WTC11 (cell line): Measurements from ENCODE around the gene MYO18B. TPM values are rescaled to one million over a fixed set of nuclear protein-coding genes. Genes with fewer than 3 reads are reported as not detected.

ENCODE experiments used
- ATAC-seq: fragments of 200-7000 bp; cut with Tn5 transposase; 2 replicates; pipeline ENCODE4 v1.10.0; 2021; ENCODE audit warnings: mild to moderate bottlenecking, moderate library complexity
- CTCF ChIA-PET: fragments of 300-600 bp; sonication (Branson Sonifier 250); formaldehyde crosslinking; loops from one replicate; lab custom pipeline; 2021; ENCODE audit warnings: antibody characterized with exemption; lab: Charles Lee
- POLR2A ChIA-PET: fragments of 350-600 bp; sonication (Branson Sonifier 250); formaldehyde crosslinking; loops from one replicate; lab custom pipeline; 2021; ENCODE audit warnings: antibody characterized with exemption; lab: Charles Lee
- DNase-seq: peaks from one replicate; pipeline ENCODE4 v3.0.0; 2021; ENCODE audit warnings: low spot score
- H3K27ac Mint-ChIP-seq: 2 replicates; pipeline ENCODE4 v1.8.0; 2021; ENCODE audit warnings: mixed read lengths
- H3K27me3 Mint-ChIP-seq: 2 replicates; pipeline ENCODE4 v1.8.0; 2021; ENCODE audit warnings: low read depth, mild to moderate bottlenecking, moderate library complexity, mixed read lengths
- H3K36me3 Mint-ChIP-seq: 2 replicates; pipeline ENCODE4 v1.8.0; 2021; ENCODE audit warnings: mixed read lengths
- H3K4me1 Mint-ChIP-seq: 2 replicates; pipeline ENCODE4 v1.8.0; 2022; ENCODE audit warnings: mixed read lengths
- H3K4me3 Mint-ChIP-seq: 2 replicates; pipeline ENCODE4 v1.8.0; 2021; ENCODE audit warnings: mild to moderate bottlenecking, moderate library complexity, mixed read lengths
- H3K9me3 Mint-ChIP-seq: 2 replicates; pipeline ENCODE4 v1.8.0; 2021; ENCODE audit warnings: mixed read lengths
- CBFB ChIP-seq: sonication (generic); formaldehyde crosslinking; IDR thresholded peaks from 2 replicates; pipeline ENCODE4 v1.8.1; 2022; ENCODE audit warnings: mild to moderate bottlenecking, low read depth, missing genetic modification reagents
- CREB1 ChIP-seq: sonication (generic); formaldehyde crosslinking; IDR thresholded peaks from 2 replicates; pipeline ENCODE4 v1.8.0; 2023; ENCODE audit warnings: mild to moderate bottlenecking, missing genetic modification reagents
- CREM ChIP-seq: sonication (generic); formaldehyde crosslinking; IDR thresholded peaks from 2 replicates; pipeline ENCODE4 v1.8.1; 2022; ENCODE audit warnings: mild to moderate bottlenecking, missing genetic modification reagents, moderate library complexity
- E2F1 ChIP-seq: sonication (generic); formaldehyde crosslinking; IDR thresholded peaks from 2 replicates; pipeline ENCODE4 v1.8.0; 2022; ENCODE audit warnings: mild to moderate bottlenecking, missing genetic modification reagents
- FOXK1 ChIP-seq: sonication (generic); formaldehyde crosslinking; IDR thresholded peaks from 2 replicates; pipeline ENCODE4 v1.8.0; 2022; ENCODE audit warnings: mild to moderate bottlenecking, moderate library complexity, missing genetic modification reagents
- KAT7 ChIP-seq: sonication (generic); formaldehyde crosslinking; IDR thresholded peaks from 2 replicates; pipeline ENCODE4 v1.8.1; 2023; ENCODE audit warnings: missing genetic modification reagents, mild to moderate bottlenecking, borderline replicate concordance
- OVOL2 ChIP-seq: fragments of 250-450 bp; sonication (Bioruptor Pico); IDR thresholded peaks from 2 replicates; pipeline ENCODE4 v1.9.0; 2021; ENCODE audit warnings: mild to moderate bottlenecking, borderline replicate concordance
- RORB ChIP-seq: fragments of 250-450 bp; sonication (Bioruptor Pico); IDR thresholded peaks from 2 replicates; pipeline ENCODE4 v1.9.0; 2021; ENCODE audit warnings: mild to moderate bottlenecking
- SMAD4 ChIP-seq: sonication (generic); formaldehyde crosslinking; IDR thresholded peaks from 2 replicates; pipeline ENCODE4 v1.8.0; 2022; ENCODE audit warnings: mild to moderate bottlenecking, missing genetic modification reagents
- SOX15 ChIP-seq: fragments of 250-450 bp; sonication (Bioruptor Pico); IDR thresholded peaks from 2 replicates; pipeline ENCODE4 v1.9.0; 2021; ENCODE audit warnings: mild to moderate bottlenecking
- TEAD1 ChIP-seq: sonication (generic); formaldehyde crosslinking; IDR thresholded peaks from 2 replicates; pipeline ENCODE4 v1.8.0; 2022; ENCODE audit warnings: mild to moderate bottlenecking, missing genetic modification reagents
- USF2 ChIP-seq: sonication (generic); formaldehyde crosslinking; IDR thresholded peaks from 2 replicates; pipeline ENCODE4 v1.8.1; 2023; ENCODE audit warnings: mild to moderate bottlenecking, missing genetic modification reagents, moderate library complexity
- ZNF317 ChIP-seq: sonication (generic); formaldehyde crosslinking; IDR thresholded peaks from 2 replicates; pipeline ENCODE4 v1.8.1; 2023; ENCODE audit warnings: low read depth, mild to moderate bottlenecking, moderate library complexity, missing genetic modification reagents, borderline replicate concordance
- ZNF671 ChIP-seq: fragments of 250-450 bp; sonication (Bioruptor Pico); IDR thresholded peaks from 2 replicates; pipeline ENCODE4 v1.8.0; 2021; ENCODE audit warnings: mild to moderate bottlenecking
- total RNA-seq: library from RNA; stranded (reverse); gene quantifications from 3 replicates; pipeline ENCODE4 v1.2.3, GENCODE V29; 2021
- TF ChIP-seq, protein P1 (sequence below): sonication (generic); formaldehyde crosslinking; IDR thresholded peaks from 2 replicates; pipeline ENCODE4 v1.8.0; 2023; ENCODE audit warnings: mild to moderate bottlenecking, missing genetic modification reagents
- TF ChIP-seq, protein P2 (sequence below): sonication (generic); formaldehyde crosslinking; IDR thresholded peaks from 2 replicates; pipeline ENCODE4 v1.8.0; 2022; ENCODE audit warnings: mild to moderate bottlenecking, missing genetic modification reagents
- TF ChIP-seq, protein P3 (sequence below): fragments of 250-450 bp; sonication (Bioruptor Pico); IDR thresholded peaks from 2 replicates; pipeline ENCODE4 v1.8.0; 2021; ENCODE audit warnings: mild to moderate bottlenecking

The MYO18B gene
- total RNA-seq, 1 experiment from 2014 or later, result 0.96 TPM

DNA sequence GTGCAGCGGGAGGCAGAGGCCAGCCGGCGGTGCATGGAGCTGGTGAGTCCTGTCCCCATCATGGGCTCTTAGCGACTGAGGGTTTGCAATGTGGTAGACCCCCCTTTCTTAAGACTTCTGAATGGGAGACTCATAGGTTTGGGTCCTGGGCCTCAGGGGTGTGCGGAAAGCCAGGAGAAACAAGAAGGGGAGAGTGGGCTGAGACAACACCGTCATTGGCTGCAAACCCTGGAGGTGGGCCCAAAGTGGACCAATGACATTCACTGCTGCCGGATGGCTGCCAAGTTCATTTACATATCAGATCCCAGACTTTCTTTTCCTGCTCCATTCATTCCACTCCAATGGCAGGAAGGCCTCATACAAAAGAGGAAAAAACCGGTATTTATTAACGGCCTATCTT, 213.3 kb downstream of the MYO18B start:
- CTCF ChIA-PET, result no interaction called here
- POLR2A ChIA-PET, result no interaction called here
- Mint-ChIP-seq H3K27me3 (peaks cover 6% of the 10 kb centered on the region; the same call in 1 of the 2 replicates), H3K9me3 (no peaks in the 10 kb centered on the region), H3K27ac (no peak overlapping the region)
- no peak for TF ChIP-seq SOX15
- no peak for TF ChIP-seq RORB
- no peak for TF ChIP-seq CBFB (CRISPR knock-in tag)
- TF ChIP-seq, protein P1, sequence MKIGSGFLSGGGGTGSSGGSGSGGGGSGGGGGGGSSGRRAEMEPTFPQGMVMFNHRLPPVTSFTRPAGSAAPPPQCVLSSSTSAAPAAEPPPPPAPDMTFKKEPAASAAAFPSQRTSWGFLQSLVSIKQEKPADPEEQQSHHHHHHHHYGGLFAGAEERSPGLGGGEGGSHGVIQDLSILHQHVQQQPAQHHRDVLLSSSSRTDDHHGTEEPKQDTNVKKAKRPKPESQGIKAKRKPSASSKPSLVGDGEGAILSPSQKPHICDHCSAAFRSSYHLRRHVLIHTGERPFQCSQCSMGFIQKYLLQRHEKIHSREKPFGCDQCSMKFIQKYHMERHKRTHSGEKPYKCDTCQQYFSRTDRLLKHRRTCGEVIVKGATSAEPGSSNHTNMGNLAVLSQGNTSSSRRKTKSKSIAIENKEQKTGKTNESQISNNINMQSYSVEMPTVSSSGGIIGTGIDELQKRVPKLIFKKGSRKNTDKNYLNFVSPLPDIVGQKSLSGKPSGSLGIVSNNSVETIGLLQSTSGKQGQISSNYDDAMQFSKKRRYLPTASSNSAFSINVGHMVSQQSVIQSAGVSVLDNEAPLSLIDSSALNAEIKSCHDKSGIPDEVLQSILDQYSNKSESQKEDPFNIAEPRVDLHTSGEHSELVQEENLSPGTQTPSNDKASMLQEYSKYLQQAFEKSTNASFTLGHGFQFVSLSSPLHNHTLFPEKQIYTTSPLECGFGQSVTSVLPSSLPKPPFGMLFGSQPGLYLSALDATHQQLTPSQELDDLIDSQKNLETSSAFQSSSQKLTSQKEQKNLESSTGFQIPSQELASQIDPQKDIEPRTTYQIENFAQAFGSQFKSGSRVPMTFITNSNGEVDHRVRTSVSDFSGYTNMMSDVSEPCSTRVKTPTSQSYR (CRISPR knock-in tag), result no peak
- TF ChIP-seq CREB1 (CRISPR knock-in tag), result no peak
- TF ChIP-seq E2F1 (CRISPR knock-in tag), result no peak
- no peak for TF ChIP-seq CREM (CRISPR knock-in tag)
- TF ChIP-seq, all 79 proteins: peak for 0
- ATAC-seq (peak; percentile 63), DNase-seq (no peak)
- Mint-ChIP-seq H3K4me3 (no peak overlapping the region), H3K36me3 (no peaks in the 10 kb centered on the region), H3K4me1 (peaks cover 6% of the 10 kb centered on the region)

GRCh38 chr22:25956801-25957200, 214.8 kb downstream of the MYO18B start:
- no peak for ATAC-seq
- DNase-seq, result no peak
- TF ChIP-seq ZNF317 (CRISPR knock-in tag) (no peak), SMAD4 (CRISPR knock-in tag) (no peak), TEAD1 (no peak), SOX15 (no peak), FOXK1 (CRISPR knock-in tag) (no peak), USF2 (CRISPR knock-in tag) (no peak), ZNF671 (CRISPR knock-in tag) (no peak), KAT7 (no peak), OVOL2 (CRISPR knock-in tag) (no peak)
- TF ChIP-seq, protein P2, sequence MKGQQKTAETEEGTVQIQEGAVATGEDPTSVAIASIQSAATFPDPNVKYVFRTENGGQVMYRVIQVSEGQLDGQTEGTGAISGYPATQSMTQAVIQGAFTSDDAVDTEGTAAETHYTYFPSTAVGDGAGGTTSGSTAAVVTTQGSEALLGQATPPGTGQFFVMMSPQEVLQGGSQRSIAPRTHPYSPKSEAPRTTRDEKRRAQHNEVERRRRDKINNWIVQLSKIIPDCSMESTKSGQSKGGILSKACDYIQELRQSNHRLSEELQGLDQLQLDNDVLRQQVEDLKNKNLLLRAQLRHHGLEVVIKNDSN (CRISPR knock-in tag), result no peak
- TF ChIP-seq, protein P3, sequence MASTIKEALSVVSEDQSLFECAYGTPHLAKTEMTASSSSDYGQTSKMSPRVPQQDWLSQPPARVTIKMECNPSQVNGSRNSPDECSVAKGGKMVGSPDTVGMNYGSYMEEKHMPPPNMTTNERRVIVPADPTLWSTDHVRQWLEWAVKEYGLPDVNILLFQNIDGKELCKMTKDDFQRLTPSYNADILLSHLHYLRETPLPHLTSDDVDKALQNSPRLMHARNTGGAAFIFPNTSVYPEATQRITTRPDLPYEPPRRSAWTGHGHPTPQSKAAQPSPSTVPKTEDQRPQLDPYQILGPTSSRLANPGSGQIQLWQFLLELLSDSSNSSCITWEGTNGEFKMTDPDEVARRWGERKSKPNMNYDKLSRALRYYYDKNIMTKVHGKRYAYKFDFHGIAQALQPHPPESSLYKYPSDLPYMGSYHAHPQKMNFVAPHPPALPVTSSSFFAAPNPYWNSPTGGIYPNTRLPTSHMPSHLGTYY (CRISPR knock-in tag), result no peak
- ChIA-PET CTCF (interaction anchor here (1.2 to 1.5 kb wide), 2 partner anchors 61 to 374 kb away, joined by 3 to 9 read pairs; no protein-coding TSS in a partner anchor), POLR2A (no interaction called here)
- no peaks in the 10 kb centered on the region for H3K9me3 Mint-ChIP-seq
- H3K27ac Mint-ChIP-seq, result no peak overlapping the region
- H3K36me3 Mint-ChIP-seq, result no peaks in the 10 kb centered on the region
- peaks cover 10% of the 10 kb centered on the region for H3K4me1 Mint-ChIP-seq
- H3K27me3 Mint-ChIP-seq, result no peaks in the 10 kb centered on the region; the same call in 1 of the 2 replicates
- H3K4me3 Mint-ChIP-seq, result no peak overlapping the region
